ENCODE results near the gene ANKRD35. TPM values are rescaled to one million over a fixed set of nuclear protein-coding genes. Genes with fewer than 3 reads are reported as not detected.
"Not testable (repeated sequence)": the region's sequence is repeated elsewhere in the genome, so short reads cannot be mapped to it uniquely, and the experiment has no call there.

The ANKRD35 gene
- polyA plus RNA-seq, 1 donor (not counting 4 experiments of a cell fraction or from before 2014, with no cell fraction given), result 0.46 TPM

GRCh38 chr1:145823565-145824498 is 61.8 kb downstream of the ANKRD35 start, which contains the start of the genes POLR3C and RNF115:
Gene POLR3C, plus strand, starts transcription at chr1:145824200. Its CDS starts 1,577 bp downstream, at chr1:145825777.
Gene RNF115, minus strand, starts transcription at chr1:145824095. Its CDS starts 222 bp downstream, at chr1:145823873.
- Histone ChIP-seq H2AFZ (ENCODE audit: control insufficient read depth, low read length) (peak within 1 kb of the TSS; percentile 98), H3K27ac (ENCODE audit: control insufficient read depth, insufficient read depth, low read length) (peak within 1 kb of the TSS; percentile 93), H3K9ac (ENCODE audit: control insufficient read depth, extremely low read depth, insufficient read depth, low read length) (peak within 1 kb of the TSS; percentile 98), H4K20me1 (ENCODE audit: control insufficient read depth, extremely low read depth, insufficient read depth, low read length) (no peaks in the 10 kb centered on the region), H3K36me3 (ENCODE audit: control insufficient read depth in 2 of 2, extremely low read depth in 1 of 2, insufficient read depth in 2 of 2, low read length in 2 of 2) (peaks cover 8 to 23% of the 10 kb centered on the region in 2 experiments), H3K4me2 (ENCODE audit: control insufficient read depth, extremely low read depth, insufficient read depth, low read depth, low read length) (peak within 1 kb of the TSS; percentile 99), H3K4me3 (ENCODE audit: control insufficient read depth in 2 of 3, extremely low read depth in 1 of 3, insufficient read depth in 2 of 3, low read depth in 1 of 3, low read length in 3 of 3) (peak within 1 kb of the TSS; percentile 84 to 99 (median 96)), H3K79me2 (ENCODE audit: control insufficient read depth, insufficient read depth, low read length) (peaks cover 26% of the 10 kb centered on the region), H3K27me3 (ENCODE audit: control insufficient read depth, extremely low read depth, insufficient read depth, low read length) (no peaks in the 10 kb centered on the region), H3K9me3 (ENCODE audit: control insufficient read depth, low read depth, low read length) (no peaks in the 10 kb centered on the region), H3K9me1 (ENCODE audit: control insufficient read depth, extremely low read depth, insufficient read depth, low read length) (no peaks in the 10 kb centered on the region), H3K4me1 (ENCODE audit: control insufficient read depth, extremely low read depth, insufficient read depth, low read length) (peaks cover 5% of the 10 kb centered on the region)
- DNase-seq (ENCODE audit: low read depth, low spot score) (peak; percentile 41), FAIRE-seq (no peak)
- dilution Hi-C loops (cut with MboI; ENCODE audit: extremely low pct_ligation_motif_present, low sequenced_read_pairs), result no loop called here
- TF ChIP-seq CTCF (optimal IDR thresholded peaks at IDR 0.05 in 1 of 3, IDR thresholded peaks at IDR 0.05 in 1 of 3, conservative IDR thresholded peaks at IDR 0.05 in 1 of 3; ENCODE audit: extremely low read depth in 1 of 3, insufficient read depth in 2 of 3, low read length in 3 of 3), result no peak
- no peak for TF ChIP-seq EZH2 (IDR thresholded peaks at IDR 0.05; ENCODE audit: low read length)

- H3K4me1 ChIP-seq (ENCODE audit: control insufficient read depth, extremely low read depth, insufficient read depth, low read length); H3K4me2 ChIP-seq (ENCODE audit: control insufficient read depth, extremely low read depth, insufficient read depth, low read depth, low read length); dilution Hi-C loops (cut with MboI; ENCODE audit: extremely low pct_ligation_motif_present, low sequenced_read_pairs); H3K4me3 ChIP-seq (ENCODE audit: control insufficient read depth in 2 of 3, extremely low read depth in 1 of 3, insufficient read depth in 2 of 3, low read depth in 1 of 3, low read length in 3 of 3); DNase-seq (ENCODE audit: low read depth, low spot score); H2AFZ ChIP-seq (ENCODE audit: control insufficient read depth, low read length); H3K9me3 ChIP-seq (ENCODE audit: control insufficient read depth, low read depth, low read length); H3K27me3 ChIP-seq (ENCODE audit: control insufficient read depth, extremely low read depth, insufficient read depth, low read length); FAIRE-seq; H4K20me1 ChIP-seq (ENCODE audit: control insufficient read depth, extremely low read depth, insufficient read depth, low read length); H3K27ac ChIP-seq (ENCODE audit: control insufficient read depth, insufficient read depth, low read length); H3K9me1 ChIP-seq (ENCODE audit: control insufficient read depth, extremely low read depth, insufficient read depth, low read length); H3K9ac ChIP-seq (ENCODE audit: control insufficient read depth, extremely low read depth, insufficient read depth, low read length): not testable (repeated sequence)
- Histone ChIP-seq H3K36me3 (ENCODE audit: control insufficient read depth in 2 of 2, extremely low read depth in 1 of 2, insufficient read depth in 2 of 2, low read length in 2 of 2) (peaks cover 5 to 13% of the 10 kb centered on the region in 2 experiments), H3K79me2 (ENCODE audit: control insufficient read depth, insufficient read depth, low read length) (peaks cover 26% of the 10 kb centered on the region)
Observed at GRCh38 chr1:145822779-145823331, 62.8 kb downstream of the ANKRD35 start.

GRCh38 chr1:145818095-145818494 is 67.6 kb downstream of the ANKRD35 start:
- H3K4me3 ChIP-seq (ENCODE audit: control insufficient read depth in 2 of 3, extremely low read depth in 1 of 3, insufficient read depth in 2 of 3, low read depth in 1 of 3, low read length in 3 of 3); H2AFZ ChIP-seq (ENCODE audit: control insufficient read depth, low read length); H3K27me3 ChIP-seq (ENCODE audit: control insufficient read depth, extremely low read depth, insufficient read depth, low read length); H3K4me1 ChIP-seq (ENCODE audit: control insufficient read depth, extremely low read depth, insufficient read depth, low read length); FAIRE-seq; dilution Hi-C loops (cut with MboI; ENCODE audit: extremely low pct_ligation_motif_present, low sequenced_read_pairs); H3K9me3 ChIP-seq (ENCODE audit: control insufficient read depth, low read depth, low read length); H3K79me2 ChIP-seq (ENCODE audit: control insufficient read depth, insufficient read depth, low read length); H3K9me1 ChIP-seq (ENCODE audit: control insufficient read depth, extremely low read depth, insufficient read depth, low read length); H3K36me3 ChIP-seq (ENCODE audit: control insufficient read depth in 2 of 2, extremely low read depth in 1 of 2, insufficient read depth in 2 of 2, low read length in 2 of 2); H3K9ac ChIP-seq (ENCODE audit: control insufficient read depth, extremely low read depth, insufficient read depth, low read length); DNase-seq (ENCODE audit: low read depth, low spot score); H4K20me1 ChIP-seq (ENCODE audit: control insufficient read depth, extremely low read depth, insufficient read depth, low read length); H3K4me2 ChIP-seq (ENCODE audit: control insufficient read depth, extremely low read depth, insufficient read depth, low read depth, low read length); H3K27ac ChIP-seq (ENCODE audit: control insufficient read depth, insufficient read depth, low read length): not testable (repeated sequence)

Data from keratinocyte (primary cell).